Suprapubic skin (tissue), 3 donors: ENCODE measurements around the gene CNNM4.

Experiments used
- CTCF ChIP-seq, 2 donors: fragments of 200-600 bp in 1 of 2; fragments of 450-650 bp in 1 of 2; sonication (generic) in 1 of 2; IDR thresholded peaks; one replicate each; pipeline ENCODE4 v1.5.1; 2016 to 2019; ENCODE audit warnings: antibody characterized with exemption in 2 of 2, mild to moderate bottlenecking in 1 of 2, moderate library complexity in 1 of 2
- POLR2A ChIP-seq, 2 donors: fragments of 450-650 bp; IDR thresholded peaks; one replicate each; pipeline ENCODE4 v1.6.1; 2017; ENCODE audit warnings: antibody characterized with exemption in 2 of 2, mild to moderate bottlenecking in 2 of 2, moderate library complexity in 2 of 2

DNA sequence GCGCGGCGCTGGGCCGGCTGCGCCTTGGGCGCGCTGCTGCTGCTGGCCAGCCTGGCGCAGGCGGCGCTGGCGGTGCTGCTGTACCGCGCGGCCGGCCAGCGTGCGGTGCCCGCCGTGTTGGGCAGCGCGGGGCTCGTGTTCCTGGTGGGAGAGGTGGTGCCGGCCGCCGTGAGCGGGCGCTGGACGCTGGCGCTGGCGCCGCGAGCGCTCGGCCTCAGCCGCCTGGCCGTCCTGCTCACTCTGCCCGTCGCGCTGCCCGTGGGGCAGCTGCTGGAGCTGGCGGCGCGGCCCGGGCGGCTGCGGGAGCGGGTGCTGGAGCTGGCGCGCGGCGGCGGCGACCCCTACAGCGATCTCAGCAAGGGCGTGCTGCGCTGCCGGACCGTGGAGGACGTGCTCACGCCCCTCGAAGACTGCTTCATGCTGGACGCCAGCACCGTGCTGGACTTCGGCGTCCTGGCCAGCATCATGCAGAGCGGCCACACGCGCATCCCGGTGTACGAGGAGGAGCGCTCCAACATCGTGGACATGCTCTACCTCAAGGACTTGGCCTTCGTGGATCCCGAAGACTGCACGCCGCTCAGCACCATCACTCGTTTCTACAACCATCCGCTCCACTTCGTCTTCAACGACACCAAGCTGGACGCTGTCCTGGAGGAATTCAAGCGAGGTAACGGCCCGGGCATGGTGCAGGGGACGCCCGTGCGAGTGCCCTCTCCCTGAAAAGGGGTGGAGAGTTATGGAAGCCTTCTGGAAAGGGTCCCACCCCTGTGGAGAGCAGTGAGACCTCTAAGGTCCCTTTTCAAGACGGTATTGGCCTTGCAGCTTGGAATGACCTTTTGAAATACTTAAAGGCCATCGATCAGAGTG is 56.4 kb downstream of the CNNM4 start:
- TF ChIP-seq CTCF (IDR thresholded peaks at IDR 0.05) (no peak), POLR2A (IDR thresholded peaks at IDR 0.05) (no peak)
